Mesothelial cell of epicardium (in vitro differentiated cells): ENCODE results near the gene ACTL7A. TPM values are rescaled to one million over a fixed set of nuclear protein-coding genes. Genes with fewer than 3 reads are reported as not detected.

Experiments used
- DNase-seq, 2 experiments: peaks; one replicate each; pipeline ENCODE4 v3.0.0; 2021; ENCODE audit warnings: low spot score in 2 of 2; ENCODE audit not compliant: unreplicated experiment in 2 of 2
- H3K27ac Mint-ChIP-seq: 2 replicates; pipeline ENCODE4 v1.8.0; 2021; ENCODE audit warnings: mixed read lengths
- H3K27me3 Mint-ChIP-seq: 2 replicates; pipeline ENCODE4 v1.8.0; 2021; ENCODE audit warnings: low read depth, mixed read lengths
- H3K36me3 Mint-ChIP-seq: 2 replicates; pipeline ENCODE4 v1.8.0; 2021; ENCODE audit warnings: mixed read lengths
- H3K4me1 Mint-ChIP-seq: 2 replicates; pipeline ENCODE4 v1.8.0; 2021; ENCODE audit warnings: mixed read lengths
- H3K4me3 Mint-ChIP-seq: 2 replicates; pipeline ENCODE4 v1.8.0; 2021; ENCODE audit warnings: mild to moderate bottlenecking, moderate library complexity, mixed read lengths
- H3K9me3 Mint-ChIP-seq: 2 replicates; pipeline ENCODE4 v1.8.0; 2021; ENCODE audit warnings: mixed read lengths
- CTCF ChIP-seq: fragments of 200-600 bp; sonication (generic); IDR thresholded peaks from one replicate; pipeline ENCODE4 v1.5.0; 2021; ENCODE audit warnings: antibody characterized with exemption; ENCODE audit not compliant: unreplicated experiment
- total RNA-seq: library from RNA; stranded (reverse); gene quantifications from 3 replicates; pipeline ENCODE4 v1.2.1, GENCODE V29; 2021

The ACTL7A gene
- total RNA-seq, 1 donor from 2014 or later, result not detected

GRCh38 chr9:108823829-108824228 lies 38.2 kb upstream of the ACTL7A start:
- Mint-ChIP-seq H3K27ac (no peak overlapping the region), H3K36me3 (peaks cover 19% of the 10 kb centered on the region), H3K9me3 (peaks cover 54% of the 10 kb centered on the region)

GRCh38 chr9:108830272-108830671 lies 31.8 kb upstream of the ACTL7A start:
- DNase-seq, result no peak
- H3K9me3 Mint-ChIP-seq, result peaks cover 10% of the 10 kb centered on the region
- no peaks in the 10 kb centered on the region for H3K27me3 Mint-ChIP-seq
- H3K27ac Mint-ChIP-seq, result no peak overlapping the region
- H3K4me3 Mint-ChIP-seq, result no peak overlapping the region
- peaks cover 42% of the 10 kb centered on the region for H3K4me1 Mint-ChIP-seq
- H3K36me3 Mint-ChIP-seq, result peaks cover 3% of the 10 kb centered on the region
- no peak for TF ChIP-seq CTCF

More at GRCh38 chr9:108823829-108824228, 38.2 kb upstream of the ACTL7A start:
- DNase-seq, result no peak
- Mint-ChIP-seq H3K4me3 (no peak overlapping the region), H3K27me3 (no peaks in the 10 kb centered on the region), H3K4me1 (peaks cover 10% of the 10 kb centered on the region)
- TF ChIP-seq CTCF, result no peak

GRCh38 chr9:108831496-108832178 lies 30.4 kb upstream of the ACTL7A start:
- no peak overlapping the region for H3K4me3 Mint-ChIP-seq
- no peaks in the 10 kb centered on the region for H3K27me3 Mint-ChIP-seq
- no peak for DNase-seq
- TF ChIP-seq CTCF, result no peak
- no peaks in the 10 kb centered on the region for H3K36me3 Mint-ChIP-seq
- peaks cover 42% of the 10 kb centered on the region for H3K4me1 Mint-ChIP-seq
- H3K9me3 Mint-ChIP-seq, result no peaks in the 10 kb centered on the region
- H3K27ac Mint-ChIP-seq, result peak overlapping the region; percentile 66

GRCh38 chr9:108832179-108832500 lies 29.9 kb upstream of the ACTL7A start:
- Mint-ChIP-seq H3K4me3 (no peak overlapping the region), H3K9me3 (no peaks in the 10 kb centered on the region), H3K36me3 (no peaks in the 10 kb centered on the region), H3K27me3 (no peaks in the 10 kb centered on the region), H3K27ac (peak overlapping the region; percentile 66), H3K4me1 (peaks cover 41% of the 10 kb centered on the region)
- no peak for TF ChIP-seq CTCF
- DNase-seq, result no peak

- DNase-seq, result no peak
- Mint-ChIP-seq H3K9me3 (peaks cover 6% of the 10 kb centered on the region), H3K4me1 (peaks cover 37% of the 10 kb centered on the region), H3K27ac (peak overlapping the region; percentile 14), H3K36me3 (no peaks in the 10 kb centered on the region), H3K4me3 (no peak overlapping the region), H3K27me3 (no peaks in the 10 kb centered on the region)
- TF ChIP-seq CTCF, result no peak
These were observed 27.0 kb upstream of the ACTL7A start for GRCh38 chr9:108834959-108835665.
